HG02623 (cell line): Measurements from ENCODE around the gene PADI4.
"Not testable (repeated sequence)": the region's sequence is repeated elsewhere in the genome, so short reads cannot be mapped to it uniquely, and the experiment has no call there.

Source experiments
- ATAC-seq: cut with Tn5 transposase; IDR thresholded peaks from one replicate; pipeline ENCODE4 v1.9.1; 2021; ENCODE audit warnings: moderate library complexity; ENCODE audit not compliant: unreplicated experiment

Gene PADI4

DNA sequence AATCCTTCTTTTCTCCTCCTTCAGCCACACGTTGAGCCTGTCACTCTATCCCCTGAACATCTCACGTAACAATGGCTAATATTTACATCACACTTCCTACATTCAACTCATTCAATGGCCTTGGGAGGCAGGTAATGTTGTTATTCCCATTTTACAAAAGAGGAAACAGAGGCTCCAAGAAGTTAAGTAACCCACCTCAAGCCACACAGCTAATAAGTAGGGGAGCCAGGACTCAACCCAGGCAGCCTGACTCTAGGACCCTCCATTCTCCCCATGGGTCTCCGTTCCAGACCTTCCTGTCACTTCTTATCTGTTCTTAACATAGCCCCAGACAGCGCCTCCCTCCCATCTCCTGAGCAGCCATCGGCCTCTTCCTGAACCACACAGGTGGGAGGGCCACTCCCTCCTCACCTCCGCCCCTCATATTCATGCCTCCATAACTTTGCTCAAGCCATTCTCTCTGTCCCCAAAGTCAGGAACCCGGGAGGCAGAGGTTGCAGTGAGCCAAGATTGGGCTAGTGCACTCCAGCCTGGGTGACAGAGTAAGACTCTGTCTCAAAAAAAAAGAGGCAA lies 2.2 kb downstream of the PADI4 start:
- no peak for ATAC-seq

DNA sequence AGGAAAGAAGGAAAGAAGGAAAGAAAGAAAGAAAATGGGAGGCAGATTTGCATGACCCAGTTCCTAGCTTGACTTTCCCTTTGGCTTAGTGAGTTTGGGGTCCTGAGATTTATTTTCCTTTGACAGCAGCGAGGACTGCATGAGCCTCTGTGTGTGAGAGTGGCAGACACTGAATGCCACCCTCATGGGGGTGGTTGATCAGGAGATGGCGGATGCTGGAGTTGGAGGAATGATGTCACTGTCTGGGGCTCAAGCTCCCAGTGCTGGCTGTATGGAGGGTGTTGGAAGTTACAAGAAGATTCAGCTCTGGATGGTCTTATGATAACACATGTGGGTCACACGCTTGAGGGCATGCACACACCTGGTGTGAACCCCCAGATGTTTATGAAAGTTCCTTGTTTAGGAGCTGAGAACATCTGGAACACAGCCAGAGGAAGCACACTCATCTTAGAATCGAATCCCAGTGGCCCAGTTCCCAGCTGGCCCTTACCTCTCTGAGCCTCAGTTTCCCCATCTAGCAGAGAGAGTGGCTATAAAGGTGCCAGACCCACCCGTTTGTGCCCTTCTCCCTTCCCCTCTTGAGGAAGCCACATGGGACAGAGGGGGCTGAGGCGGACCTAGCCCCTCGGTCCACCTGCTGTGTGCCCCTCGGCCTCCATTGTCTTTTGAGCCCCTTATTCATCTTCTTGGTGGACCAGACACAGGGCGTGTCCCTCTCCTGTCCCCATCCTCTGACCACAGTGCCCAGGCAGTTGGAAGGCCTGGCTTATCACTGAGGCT lies 5.7 kb downstream of the PADI4 start:
- no peak for ATAC-seq

GRCh38 chr1:17314491-17314971 lies 6.5 kb downstream of the PADI4 start:
- no peak for ATAC-seq

GRCh38 chr1:17315542-17316130 lies 7.6 kb downstream of the PADI4 start:
- ATAC-seq, result no peak

GRCh38 chr1:17316704-17317103 lies 8.7 kb downstream of the PADI4 start:
- ATAC-seq, result no peak

DNA sequence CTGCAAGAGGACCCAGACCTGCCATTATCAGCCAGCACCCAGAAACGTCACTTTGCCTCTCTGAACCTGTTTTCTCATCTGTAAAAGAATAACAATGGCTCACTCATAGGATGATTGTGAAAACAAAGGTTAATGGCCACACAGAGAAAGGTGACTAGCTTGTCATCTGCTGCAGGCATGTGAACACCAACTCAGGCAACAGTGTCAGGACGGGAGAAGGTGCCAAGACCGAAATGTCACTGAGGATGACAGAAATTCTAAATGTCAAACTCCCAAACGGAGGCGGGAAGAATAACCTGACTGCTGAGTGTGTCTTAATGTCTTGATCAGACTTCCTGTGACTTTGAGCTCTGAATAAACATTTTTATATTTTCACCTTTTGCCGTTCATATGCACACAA lies 10.3 kb downstream of the PADI4 start:
- ATAC-seq, result no peak

DNA sequence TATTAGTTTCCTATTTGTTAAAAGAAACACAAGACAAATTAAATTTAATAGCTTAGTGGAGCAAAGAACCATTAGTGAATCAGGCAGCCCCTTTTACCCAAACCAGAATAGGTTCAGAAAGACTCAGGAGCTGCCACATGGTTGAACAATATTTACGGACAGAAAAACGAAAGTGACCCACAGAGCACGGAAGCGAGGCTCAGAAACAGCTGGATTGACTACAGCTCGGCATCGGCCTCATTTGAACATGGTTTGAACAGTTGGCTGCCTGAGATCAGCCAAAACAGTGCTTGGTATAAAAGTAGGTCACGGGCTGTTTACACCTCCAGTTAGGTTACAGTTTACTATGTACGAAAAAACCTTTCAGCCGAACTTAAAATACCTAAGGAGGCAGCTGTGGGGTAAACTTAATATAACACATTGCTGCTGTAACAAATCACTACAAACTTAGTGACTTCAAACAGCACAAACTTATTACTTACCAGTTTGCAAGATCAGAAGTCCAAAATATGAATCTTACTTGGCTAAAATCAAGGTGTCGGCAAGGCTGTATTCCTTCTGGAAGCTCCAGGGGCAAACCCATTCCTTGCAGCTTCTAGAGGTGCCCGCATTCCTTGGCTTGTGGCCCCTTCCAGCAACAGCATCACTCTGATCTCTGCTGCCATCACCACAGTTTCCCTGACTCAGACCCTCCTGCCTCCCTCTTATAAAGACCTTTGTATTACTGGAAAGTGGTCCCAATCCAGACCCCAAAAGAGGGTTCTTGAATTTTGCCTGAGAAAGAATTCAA lies 11.8 kb downstream of the PADI4 start:
- ATAC-seq, result no peak

- not testable (repeated sequence) for ATAC-seq
Measured at GRCh38 chr1:17321857-17322390, 13.9 kb downstream of the PADI4 start.

DNA sequence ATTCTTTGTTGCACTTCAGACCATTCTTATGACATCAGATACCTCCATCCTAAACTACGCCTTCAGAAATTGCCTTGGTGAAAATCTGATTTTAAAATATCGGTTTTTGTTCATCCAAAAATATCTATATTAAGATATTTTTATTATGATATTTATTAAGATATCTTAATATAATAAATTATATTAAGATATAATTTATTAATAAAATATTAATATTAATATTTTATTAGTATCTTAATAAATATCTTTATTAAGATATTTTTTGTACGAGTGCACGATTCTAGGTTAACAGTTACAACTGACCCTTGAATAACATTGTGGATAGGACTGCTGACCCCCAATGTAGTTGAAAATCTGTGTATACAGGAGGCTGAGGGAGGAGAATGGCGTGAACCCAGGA lies 20.9 kb downstream of the PADI4 start:
- ATAC-seq, result no peak

DNA sequence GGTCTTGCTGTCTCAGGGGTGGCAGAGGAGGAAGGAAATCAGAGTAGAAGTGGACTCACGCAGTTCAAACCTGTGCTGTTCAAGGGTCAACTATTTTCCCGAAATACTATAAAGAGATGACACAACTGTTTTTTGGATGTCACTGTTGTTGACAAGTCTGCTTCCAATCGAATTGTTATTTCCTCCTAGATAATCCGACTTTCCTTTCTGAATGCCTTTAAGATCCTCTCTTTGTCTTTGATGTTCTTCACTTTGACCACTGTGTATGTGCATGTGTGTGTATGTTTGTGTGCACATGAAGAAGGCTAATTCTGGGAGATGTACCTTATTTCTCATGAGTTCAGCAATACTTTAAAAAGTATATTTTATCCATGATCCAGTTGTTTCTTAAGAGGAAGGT lies 21.6 kb downstream of the PADI4 start:
- ATAC-seq, result no peak

- no peak for ATAC-seq
Measured at GRCh38 chr1:17330856-17331255, 22.9 kb downstream of the PADI4 start.

GRCh38 chr1:17333081-17333480 lies 25.1 kb downstream of the PADI4 start:
- ATAC-seq, result no peak

DNA sequence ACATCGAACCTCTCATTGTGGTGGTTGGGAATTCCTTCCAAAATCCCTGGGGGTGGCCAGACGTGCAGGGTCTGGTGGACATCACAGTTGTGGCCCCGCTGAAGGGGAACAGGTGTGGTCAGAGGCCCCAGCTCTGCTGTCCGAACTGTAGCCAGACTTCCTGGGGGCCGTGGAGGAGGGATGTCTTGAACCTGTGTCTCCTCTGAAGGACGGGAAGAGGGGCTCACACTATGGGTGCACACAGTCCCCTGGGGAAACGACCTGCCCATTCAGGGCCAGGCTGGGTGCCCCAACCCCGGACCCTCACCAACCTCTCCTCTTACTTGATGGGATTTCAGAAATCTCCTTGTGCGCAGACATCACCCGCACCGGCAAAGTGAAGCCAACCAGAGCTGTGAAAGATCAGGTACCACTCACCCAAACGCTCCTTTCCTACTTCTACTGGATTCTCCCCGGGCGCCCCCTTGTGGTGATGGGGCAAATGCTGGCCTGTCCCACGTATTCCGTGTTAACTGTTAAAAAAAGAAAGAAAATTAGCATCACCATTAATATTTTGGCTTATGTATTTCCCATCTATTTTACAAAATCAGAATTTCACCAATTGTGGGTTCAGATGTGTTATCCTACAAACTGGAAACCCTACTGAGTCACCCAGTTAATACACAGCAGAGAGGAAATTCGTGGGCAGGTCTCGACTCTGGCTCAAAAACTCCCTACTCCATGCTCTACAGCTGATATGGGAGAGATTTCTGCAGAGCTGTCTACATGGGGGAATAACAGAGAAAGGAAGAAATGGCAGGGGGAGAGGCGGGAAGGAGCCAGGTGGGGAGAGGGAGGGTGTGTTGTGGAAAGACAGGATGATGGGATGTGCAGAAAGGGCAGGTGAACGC lies 28.1 kb downstream of the PADI4 start:
- no peak for ATAC-seq

GRCh38 chr1:17338706-17339493 lies 30.9 kb downstream of the PADI4 start:
- no peak for ATAC-seq

DNA sequence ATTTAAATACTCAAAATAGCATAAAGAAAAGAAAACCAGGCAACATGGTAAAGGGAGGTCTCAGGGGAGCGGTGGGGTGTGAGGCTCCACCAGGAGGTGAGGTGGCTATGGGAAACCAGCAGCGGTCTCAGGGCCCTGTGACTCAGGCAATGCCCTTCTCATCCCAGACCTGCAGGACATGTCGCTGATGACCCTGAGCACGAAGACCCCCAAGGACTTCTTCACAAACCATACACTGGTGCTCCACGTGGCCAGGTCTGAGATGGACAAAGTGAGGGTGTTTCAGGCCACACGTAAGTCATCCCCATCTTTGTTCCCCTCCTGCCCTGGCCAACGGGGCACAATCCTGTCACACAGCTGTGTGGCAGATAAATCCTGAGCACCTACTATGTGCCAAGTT lies 31.5 kb downstream of the PADI4 start:
- ATAC-seq, result no peak

DNA sequence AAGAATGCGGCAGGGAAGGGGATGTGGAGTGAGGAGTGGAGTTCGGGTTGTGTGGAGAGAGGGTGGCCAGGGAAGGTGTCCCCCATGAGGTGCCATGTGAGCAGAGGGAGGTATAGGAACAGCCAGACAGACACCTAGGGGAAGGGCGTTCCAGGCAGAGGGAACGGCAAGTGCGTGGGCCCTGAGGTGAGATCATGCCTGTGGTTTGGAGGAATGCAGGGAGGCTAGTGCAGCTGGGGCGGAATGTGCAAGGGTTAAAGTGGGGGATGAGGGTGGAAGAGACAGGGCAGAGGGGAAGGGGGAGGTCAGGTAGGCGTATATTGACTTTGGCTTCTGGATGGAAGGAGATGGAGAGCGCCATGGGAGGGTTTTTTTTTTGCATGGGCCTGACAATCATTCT lies 32.4 kb downstream of the PADI4 start:
- no peak for ATAC-seq

DNA sequence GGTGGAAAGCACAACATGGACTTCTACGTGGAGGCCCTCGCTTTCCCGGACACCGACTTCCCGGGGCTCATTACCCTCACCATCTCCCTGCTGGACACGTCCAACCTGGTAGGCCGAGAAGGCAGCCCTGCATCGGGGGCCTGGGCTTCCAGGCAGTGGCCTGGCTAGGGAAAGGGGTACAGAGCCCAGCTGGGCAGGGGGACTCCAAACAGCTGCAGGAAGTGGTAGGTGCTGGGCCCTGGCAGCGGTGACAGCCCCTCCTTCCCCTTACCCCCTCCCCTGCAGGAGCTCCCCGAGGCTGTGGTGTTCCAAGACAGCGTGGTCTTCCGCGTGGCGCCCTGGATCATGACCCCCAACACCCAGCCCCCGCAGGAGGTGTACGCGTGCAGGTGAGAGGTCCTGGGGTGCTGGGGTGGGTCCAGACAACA lies 34.0 kb downstream of the PADI4 start:
- ATAC-seq, result no peak

DNA sequence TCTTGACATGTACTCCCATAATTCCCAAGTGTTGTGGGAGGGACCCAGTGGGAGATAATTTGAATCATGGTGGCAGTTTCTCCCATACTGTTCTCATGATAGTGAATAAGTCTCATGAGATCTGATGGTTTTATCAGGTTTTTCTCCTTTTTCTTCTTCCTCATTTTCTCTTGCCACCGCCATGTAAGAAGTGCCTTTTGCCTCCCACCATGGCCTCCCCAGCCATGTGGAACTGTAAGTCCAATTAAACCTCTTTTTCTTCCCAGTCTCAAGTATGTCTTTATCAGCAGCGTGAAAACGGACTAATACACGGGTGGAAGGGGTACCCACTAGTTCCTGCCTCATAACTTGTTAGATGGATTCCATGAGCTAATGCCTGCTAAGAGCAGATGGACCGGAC lies 37.5 kb downstream of the PADI4 start:
- ATAC-seq, result not testable (repeated sequence)

DNA sequence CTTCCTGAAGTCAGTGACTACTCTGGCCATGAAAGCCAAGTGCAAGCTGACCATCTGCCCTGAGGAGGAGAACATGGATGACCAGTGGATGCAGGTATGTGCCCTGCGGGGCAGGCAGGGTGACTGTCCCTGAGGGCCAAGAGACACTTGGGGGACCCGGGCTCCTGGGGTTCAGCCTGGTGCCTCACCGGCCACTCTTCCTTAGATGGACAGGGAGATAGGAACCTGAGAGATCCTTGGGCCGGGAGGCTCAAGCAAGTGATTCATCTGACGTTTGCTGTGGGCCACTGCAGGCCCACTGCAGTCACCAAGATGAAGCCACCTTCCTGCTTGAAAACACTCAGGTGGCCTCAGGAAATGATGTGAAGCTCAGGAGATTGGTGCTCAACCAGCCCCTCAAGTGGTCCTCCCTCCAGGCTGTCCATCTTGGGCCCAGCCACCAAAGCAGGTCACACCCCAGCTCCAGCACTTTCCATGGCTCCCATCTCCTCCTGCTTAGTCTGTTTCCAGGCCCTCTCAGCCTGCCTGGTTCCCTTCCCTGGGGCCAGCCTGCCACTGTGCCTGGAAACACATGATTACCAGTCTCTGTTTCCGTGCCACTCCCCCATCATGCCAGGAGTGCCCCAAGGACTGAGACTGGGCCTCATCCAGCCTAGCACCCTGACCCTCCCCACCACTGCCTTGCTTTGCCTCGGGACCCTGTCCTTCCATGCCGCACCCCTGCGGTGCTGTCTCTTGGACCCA lies 38.2 kb downstream of the PADI4 start:
- no peak for ATAC-seq
